ENCODE results near the gene GPR35. TPM values are rescaled to one million over a fixed set of nuclear protein-coding genes. Genes with fewer than 3 reads are reported as not detected.

The GPR35 gene
- total and polyA plus RNA-seq, 2 of the 13 experiments (the other 11 are each of a cell fraction or from before 2014, with no cell fraction given): 27.1 to 44.2 TPM

DNA sequence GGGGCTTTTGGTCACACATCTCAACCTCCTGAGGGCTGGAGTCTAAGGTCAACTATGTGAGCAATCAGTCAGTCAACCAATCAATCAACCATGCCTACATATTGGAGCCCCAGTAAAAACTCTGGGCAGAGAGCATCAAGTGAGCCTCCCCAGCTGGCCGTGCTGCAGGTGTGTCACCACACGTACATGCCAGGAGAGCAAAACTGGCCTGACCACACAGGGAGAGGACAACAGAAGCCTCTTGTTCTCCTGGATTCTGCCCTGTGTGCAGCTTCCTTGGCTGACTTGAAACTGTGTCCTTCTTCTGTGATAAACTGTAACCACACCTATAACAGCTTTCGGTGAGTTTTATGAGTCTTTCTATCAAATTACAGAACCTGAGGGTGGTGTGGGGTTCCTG, 25.9 kb downstream of the GPR35 start:
- H3K36me3 ChIP-seq (replicated peaks in 1 of 2; ENCODE audit: control insufficient read depth in 1 of 2, insufficient read depth in 2 of 2, low read length in 2 of 2): no peaks in the 10 kb centered on the region
- BruUV-seq (replicated peaks): no TSS peak
- no peak overlapping the region for H3K9ac ChIP-seq (ENCODE audit: insufficient read depth, low read depth, low read length)
- intact Hi-C loops (cut with micrococcal nuclease; ENCODE audit: unreplicated experiment): no loop called here
- H4K20me1 ChIP-seq (ENCODE audit: insufficient read depth, low read length): no peaks in the 10 kb centered on the region
- no peak overlapping the region for H3K4me3 ChIP-seq (replicated peaks in 1 of 3; ENCODE audit: insufficient read depth in 1 of 3, low read depth in 2 of 3, low read length in 3 of 3)
- TF ChIP-seq ZNF567 (CRISPR knock-in tag; IDR thresholded peaks at IDR 0.05; ENCODE audit: borderline replicate concordance) (no peak), YEATS2 (CRISPR knock-in tag; IDR thresholded peaks at IDR 0.05; ENCODE audit: borderline replicate concordance) (no peak), ZNF468 (CRISPR knock-in tag; IDR thresholded peaks at IDR 0.05) (no peak), MEF2D (CRISPR knock-in tag; IDR thresholded peaks at IDR 0.05) (no peak), TCF7L2 (IDR thresholded peaks at IDR 0.05; ENCODE audit: low read depth, low read length) (no peak), ZNF891 (CRISPR knock-in tag; IDR thresholded peaks at IDR 0.05) (no peak), MATR3 (CRISPR knock-in tag; IDR thresholded peaks at IDR 0.05) (no peak), TBL1XR1 (IDR thresholded peaks at IDR 0.05; ENCODE audit: borderline replicate concordance, low read length, partially characterized antibody) (no peak), ZNF326 (CRISPR knock-in tag; IDR thresholded peaks at IDR 0.05; ENCODE audit: borderline replicate concordance) (no peak), ZNF772 (CRISPR knock-in tag; IDR thresholded peaks at IDR 0.05) (no peak), REPIN1 (CRISPR knock-in tag; IDR thresholded peaks at IDR 0.05; ENCODE audit: borderline replicate concordance, low read depth) (no peak), ZZZ3 (CRISPR knock-in tag; IDR thresholded peaks at IDR 0.05; ENCODE audit: borderline replicate concordance) (no peak)
- TF ChIP-seq, protein P1, sequence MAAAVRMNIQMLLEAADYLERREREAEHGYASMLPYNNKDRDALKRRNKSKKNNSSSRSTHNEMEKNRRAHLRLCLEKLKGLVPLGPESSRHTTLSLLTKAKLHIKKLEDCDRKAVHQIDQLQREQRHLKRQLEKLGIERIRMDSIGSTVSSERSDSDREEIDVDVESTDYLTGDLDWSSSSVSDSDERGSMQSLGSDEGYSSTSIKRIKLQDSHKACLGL (CRISPR knock-in tag; IDR thresholded peaks at IDR 0.05): no peak
- TF ChIP-seq, protein P2, sequence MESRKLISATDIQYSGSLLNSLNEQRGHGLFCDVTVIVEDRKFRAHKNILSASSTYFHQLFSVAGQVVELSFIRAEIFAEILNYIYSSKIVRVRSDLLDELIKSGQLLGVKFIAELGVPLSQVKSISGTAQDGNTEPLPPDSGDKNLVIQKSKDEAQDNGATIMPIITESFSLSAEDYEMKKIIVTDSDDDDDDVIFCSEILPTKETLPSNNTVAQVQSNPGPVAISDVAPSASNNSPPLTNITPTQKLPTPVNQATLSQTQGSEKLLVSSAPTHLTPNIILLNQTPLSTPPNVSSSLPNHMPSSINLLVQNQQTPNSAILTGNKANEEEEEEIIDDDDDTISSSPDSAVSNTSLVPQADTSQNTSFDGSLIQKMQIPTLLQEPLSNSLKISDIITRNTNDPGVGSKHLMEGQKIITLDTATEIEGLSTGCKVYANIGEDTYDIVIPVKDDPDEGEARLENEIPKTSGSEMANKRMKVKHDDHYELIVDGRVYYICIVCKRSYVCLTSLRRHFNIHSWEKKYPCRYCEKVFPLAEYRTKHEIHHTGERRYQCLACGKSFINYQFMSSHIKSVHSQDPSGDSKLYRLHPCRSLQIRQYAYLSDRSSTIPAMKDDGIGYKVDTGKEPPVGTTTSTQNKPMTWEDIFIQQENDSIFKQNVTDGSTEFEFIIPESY (CRISPR knock-in tag; IDR thresholded peaks at IDR 0.05): no peak
- TF ChIP-seq, protein P3, sequence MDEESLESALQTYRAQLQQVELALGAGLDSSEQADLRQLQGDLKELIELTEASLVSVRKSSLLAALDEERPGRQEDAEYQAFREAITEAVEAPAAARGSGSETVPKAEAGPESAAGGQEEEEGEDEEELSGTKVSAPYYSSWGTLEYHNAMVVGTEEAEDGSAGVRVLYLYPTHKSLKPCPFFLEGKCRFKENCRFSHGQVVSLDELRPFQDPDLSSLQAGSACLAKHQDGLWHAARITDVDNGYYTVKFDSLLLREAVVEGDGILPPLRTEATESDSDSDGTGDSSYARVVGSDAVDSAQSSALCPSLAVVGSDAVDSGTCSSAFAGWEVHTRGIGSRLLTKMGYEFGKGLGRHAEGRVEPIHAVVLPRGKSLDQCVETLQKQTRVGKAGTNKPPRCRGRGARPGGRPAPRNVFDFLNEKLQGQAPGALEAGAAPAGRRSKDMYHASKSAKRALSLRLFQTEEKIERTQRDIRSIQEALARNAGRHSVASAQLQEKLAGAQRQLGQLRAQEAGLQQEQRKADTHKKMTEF (CRISPR knock-in tag; IDR thresholded peaks at IDR 0.05): no peak
- peaks cover 18 to 88% of the 10 kb centered on the region in 2 experiments for H3K27me3 ChIP-seq (ENCODE audit: control insufficient read depth in 1 of 2, insufficient read depth in 2 of 2, low read length in 2 of 2)
- 0% methylated on average over 3 of the region's 3 CpGs for WGBS (ENCODE audit: low lambda C conversion rate)
- CTCF ChIA-PET (ENCODE audit: low intra/inter-chr PET ratio, low total read pairs): no interaction called here
- no peak overlapping the region for H2AFZ ChIP-seq (ENCODE audit: low read length)
- H3K27ac ChIP-seq (ENCODE audit: extremely low read length, insufficient read depth, low read length): no peak overlapping the region
- no peaks in the 10 kb centered on the region for H3K79me2 ChIP-seq (ENCODE audit: insufficient read depth, low read length)
- in situ Hi-C loops (cut with HindIII; ENCODE audit: extremely low pct_ligation_motif_present, low pct_unique_long_range_greater_than_20kb): no loop called here
- DNase-seq (ENCODE audit: low spot score): no peak
- no peak overlapping the region for H3K4me2 ChIP-seq (ENCODE audit: low read depth, low read length)
- ATAC-seq: no peak
- no peak for FAIRE-seq
- H3K4me1 ChIP-seq (ENCODE audit: insufficient read depth, low read length): no peaks in the 10 kb centered on the region
- H3K9me3 ChIP-seq (ENCODE audit: low read length): peaks cover 8% of the 10 kb centered on the region
- POLR2A ChIA-PET: no interaction called here
